Esophagus (tissue), 2 donors: ENCODE data around the gene WBP2. TPM values are rescaled to one million over a fixed set of nuclear protein-coding genes. Genes with fewer than 3 reads are reported as not detected.

ENCODE experiments used
- H3K27ac ChIP-seq, 2 donors: one replicate each; pipeline ENCODE4 v1.5.1; 2013; ENCODE audit warnings: low read depth in 2 of 2, mild to moderate bottlenecking in 2 of 2, inconsistent platforms in 1 of 2, low read length in 1 of 2, moderate library complexity in 1 of 2
- H3K27me3 ChIP-seq, 2 donors: one replicate each; pipeline ENCODE4 v1.6.1; 2013; ENCODE audit warnings: low read length in 2 of 2, control low read depth in 1 of 2, mild to moderate bottlenecking in 1 of 2; ENCODE audit not compliant: insufficient read depth in 2 of 2, control insufficient read depth in 1 of 2
- H3K36me3 ChIP-seq, 2 donors: one replicate each; pipeline ENCODE4 v1.6.1; 2013; ENCODE audit warnings: low read length in 1 of 2; ENCODE audit not compliant: control insufficient read depth in 2 of 2, insufficient read depth in 2 of 2
- H3K4me1 ChIP-seq, 2 donors: one replicate each; pipeline ENCODE4 v1.6.1; 2013; ENCODE audit warnings: low read length in 1 of 2; ENCODE audit not compliant: control insufficient read depth in 2 of 2, insufficient read depth in 2 of 2
- H3K4me3 ChIP-seq, 2 donors: one replicate each; pipeline ENCODE4 v1.5.1; 2013; ENCODE audit warnings: low read length in 2 of 2, mild to moderate bottlenecking in 2 of 2, low read depth in 1 of 2, moderate library complexity in 1 of 2
- H3K9me3 ChIP-seq, 2 donors: one replicate each; pipeline ENCODE4 v1.6.1; 2013; ENCODE audit warnings: mild to moderate bottlenecking in 2 of 2, low read depth in 1 of 2, low read length in 1 of 2, moderate library complexity in 1 of 2; ENCODE audit not compliant: control insufficient read depth in 2 of 2, insufficient read depth in 1 of 2
- WGBS, 2 donors: extraction: QIAGEN DNeasy Blood & Tissue Kit; methylation state at CpG; one replicate each; pipeline ENCODE4 v1.1.7; 2013; 5-methylcytosine and 5-hydroxymethylcytosine counted together
- polyA plus RNA-seq, 2 donors: library from polyadenylated mRNA; stranded (reverse); fragments of 200-250 nt; gene quantifications; one replicate each; pipeline ENCODE4 v1.2.3, GENCODE V29; 2013
- donor health status: healthy with polysubstance abuse.
- donor health status: Bipolar disorder and iron deficiency.

Gene WBP2
- polyA plus RNA-seq, 2 donors = 65.1 to 65.9 TPM

- Histone ChIP-seq H3K4me1 (peaks cover 0 to 11% of the 10 kb centered on the region in 2 donors), H3K9me3 (no peaks in the 10 kb centered on the region), H3K4me3 (no peak overlapping the region), H3K36me3 (peaks cover 13 to 64% of the 10 kb centered on the region in 2 donors), H3K27me3 (no peaks in the 10 kb centered on the region), H3K27ac (no peak overlapping the region)
- 93 to 97% methylated on average over 16 of the region's 16 CpGs for WGBS, 2 donors
These were observed 36.7 kb downstream of the WBP2 start for GRCh38 chr17:75818326-75818885.

GRCh38 chr17:75817571-75817970 is 37.6 kb downstream of the WBP2 start:
- Histone ChIP-seq H3K27ac (no peak overlapping the region), H3K36me3 (peaks cover 20 to 61% of the 10 kb centered on the region in 2 donors)
- 90 to 92% methylated on average over 6 of the region's 6 CpGs for WGBS, 2 donors

GRCh38 chr17:75816693-75817092 is 38.4 kb downstream of the WBP2 start:
- H3K4me3 ChIP-seq = no peak overlapping the region
- no peaks in the 10 kb centered on the region for H3K27me3 ChIP-seq
- no peaks in the 10 kb centered on the region for H3K9me3 ChIP-seq
- peaks cover 28 to 68% of the 10 kb centered on the region in 2 donors for H3K36me3 ChIP-seq
- peaks cover 3 to 25% of the 10 kb centered on the region in 2 donors for H3K4me1 ChIP-seq
- H3K27ac ChIP-seq = no peak overlapping the region
- WGBS, 2 donors = 84 to 92% methylated on average over 9 of the region's 9 CpGs

More at GRCh38 chr17:75817571-75817970, 37.6 kb downstream of the WBP2 start:
- Histone ChIP-seq H3K4me1 (peaks cover 0 to 19% of the 10 kb centered on the region in 2 donors), H3K4me3 (no peak overlapping the region), H3K27me3 (no peaks in the 10 kb centered on the region), H3K9me3 (no peaks in the 10 kb centered on the region)

- peak overlapping the region in 1 of 2 donors; percentile 58 for H3K27ac ChIP-seq
- H3K9me3 ChIP-seq = no peaks in the 10 kb centered on the region
- H3K4me3 ChIP-seq = no peak overlapping the region
- no peaks in the 10 kb centered on the region for H3K27me3 ChIP-seq
- WGBS, 2 donors = 77 to 88% methylated on average over 3 of the region's 3 CpGs
- peaks cover 28 to 65% of the 10 kb centered on the region in 2 donors for H3K36me3 ChIP-seq
- H3K4me1 ChIP-seq = peaks cover 4 to 29% of the 10 kb centered on the region in 2 donors
These were observed 39.7 kb downstream of the WBP2 start for GRCh38 chr17:75815399-75815798.

GRCh38 chr17:75814900-75815373 is 40.2 kb downstream of the WBP2 start:
- 53 to 57% methylated on average over 13 of the region's 13 CpGs for WGBS, 2 donors
- H3K36me3 ChIP-seq = peaks cover 28 to 62% of the 10 kb centered on the region in 2 donors
- no peaks in the 10 kb centered on the region for H3K9me3 ChIP-seq
- no peak overlapping the region for H3K4me3 ChIP-seq
- no peaks in the 10 kb centered on the region for H3K27me3 ChIP-seq
- peak overlapping the region; percentile 58 to 67 for H3K27ac ChIP-seq
- H3K4me1 ChIP-seq = peaks cover 4 to 31% of the 10 kb centered on the region in 2 donors

GRCh38 chr17:75814021-75814395 is 41.1 kb downstream of the WBP2 start:
- Histone ChIP-seq H3K27me3 (no peaks in the 10 kb centered on the region), H3K4me3 (no peak overlapping the region), H3K27ac (peak overlapping the region in 1 of 2 donors; percentile 87), H3K9me3 (no peaks in the 10 kb centered on the region), H3K36me3 (peaks cover 25 to 56% of the 10 kb centered on the region in 2 donors), H3K4me1 (peaks cover 8 to 39% of the 10 kb centered on the region in 2 donors)
- 87 to 91% methylated on average over 6 of the region's 6 CpGs for WGBS, 2 donors

- WGBS, 2 donors = 71 to 85% methylated on average over 22 to 24 of the region's 24 CpGs
- Histone ChIP-seq H3K27ac (peak overlapping the region; percentile 36 to 87), H3K36me3 (peaks cover 25 to 50% of the 10 kb centered on the region in 2 donors)
These were observed 41.8 kb downstream of the WBP2 start for GRCh38 chr17:75813081-75814020.

GRCh38 chr17:75812096-75813013 is 42.8 kb downstream of the WBP2 start:
- H3K4me1 ChIP-seq = peaks cover 10 to 47% of the 10 kb centered on the region in 2 donors
- H3K27me3 ChIP-seq = no peaks in the 10 kb centered on the region
- whole genome bisulfite sequencing, 2 donors = 62 to 77% methylated on average over 23 to 27 of the region's 27 CpGs
- H3K36me3 ChIP-seq = peaks cover 19 to 41% of the 10 kb centered on the region in 2 donors
- H3K9me3 ChIP-seq = no peaks in the 10 kb centered on the region
- peak overlapping the region; percentile 36 to 87 for H3K27ac ChIP-seq
- H3K4me3 ChIP-seq = no peak overlapping the region

More at GRCh38 chr17:75813081-75814020, 41.8 kb downstream of the WBP2 start:
- Histone ChIP-seq H3K27me3 (no peaks in the 10 kb centered on the region), H3K4me1 (peaks cover 8 to 43% of the 10 kb centered on the region in 2 donors), H3K4me3 (no peak overlapping the region), H3K9me3 (no peaks in the 10 kb centered on the region)

GRCh38 chr17:75811174-75811573 is 44.0 kb downstream of the WBP2 start:
- H3K36me3 ChIP-seq = peaks cover 19 to 30% of the 10 kb centered on the region in 2 donors
- WGBS, 2 donors = 94 to 95% methylated on average over 7 of the region's 7 CpGs
- H3K4me1 ChIP-seq = peaks cover 10 to 51% of the 10 kb centered on the region in 2 donors

More at GRCh38 chr17:75811174-75811573, 44.0 kb downstream of the WBP2 start:
- H3K27me3 ChIP-seq = no peaks in the 10 kb centered on the region
- peak overlapping the region in 1 of 2 donors; percentile 63 for H3K27ac ChIP-seq
- H3K9me3 ChIP-seq = no peaks in the 10 kb centered on the region
- no peak overlapping the region for H3K4me3 ChIP-seq
